ENCODE results near the gene LRRC37B.
"Not testable (repeated sequence)": the region's sequence is repeated elsewhere in the genome, so short reads cannot be mapped to it uniquely, and the experiment has no call there.

LRRC37B gene

DNA sequence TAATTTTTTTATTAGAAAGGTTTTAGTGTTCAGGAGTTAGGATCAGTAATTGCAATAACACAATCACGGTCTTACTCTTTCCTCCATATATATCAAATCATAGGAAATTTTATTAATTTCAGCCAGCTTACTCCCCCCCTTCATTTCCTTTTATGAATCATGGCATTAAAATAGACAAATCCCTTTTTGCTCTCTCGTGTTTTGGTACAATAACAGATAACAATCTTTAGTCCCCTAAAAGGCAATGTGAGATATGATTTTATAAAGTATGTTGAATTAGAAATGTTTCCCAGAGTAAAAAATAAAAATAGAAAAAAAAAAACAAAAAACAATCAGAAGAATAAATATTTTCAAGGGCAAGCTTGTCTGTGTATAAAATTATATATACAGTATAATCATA, 92.5 kb downstream of the LRRC37B start:
- no peak for DNase-seq

DNA sequence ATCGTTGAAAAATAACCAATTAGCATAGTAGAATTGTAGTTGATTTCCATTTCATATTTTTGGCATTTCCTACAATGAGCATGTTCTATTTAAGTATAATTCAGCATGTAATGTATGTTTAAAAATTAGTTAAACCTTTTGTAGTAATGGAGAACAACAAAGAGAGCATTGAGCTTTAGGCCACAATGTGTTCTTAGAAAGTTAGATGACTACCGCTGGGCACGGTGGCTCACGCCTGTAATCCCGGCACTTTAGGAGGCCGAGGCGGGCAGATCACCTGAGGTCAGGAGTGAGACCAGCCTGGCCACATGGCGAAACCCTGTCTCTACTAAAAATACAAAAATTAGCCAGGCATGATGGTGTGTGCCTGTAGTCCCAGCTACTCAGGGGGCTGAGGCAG, 93.1 kb downstream of the LRRC37B start:
- DNase-seq = not testable (repeated sequence)

DNA sequence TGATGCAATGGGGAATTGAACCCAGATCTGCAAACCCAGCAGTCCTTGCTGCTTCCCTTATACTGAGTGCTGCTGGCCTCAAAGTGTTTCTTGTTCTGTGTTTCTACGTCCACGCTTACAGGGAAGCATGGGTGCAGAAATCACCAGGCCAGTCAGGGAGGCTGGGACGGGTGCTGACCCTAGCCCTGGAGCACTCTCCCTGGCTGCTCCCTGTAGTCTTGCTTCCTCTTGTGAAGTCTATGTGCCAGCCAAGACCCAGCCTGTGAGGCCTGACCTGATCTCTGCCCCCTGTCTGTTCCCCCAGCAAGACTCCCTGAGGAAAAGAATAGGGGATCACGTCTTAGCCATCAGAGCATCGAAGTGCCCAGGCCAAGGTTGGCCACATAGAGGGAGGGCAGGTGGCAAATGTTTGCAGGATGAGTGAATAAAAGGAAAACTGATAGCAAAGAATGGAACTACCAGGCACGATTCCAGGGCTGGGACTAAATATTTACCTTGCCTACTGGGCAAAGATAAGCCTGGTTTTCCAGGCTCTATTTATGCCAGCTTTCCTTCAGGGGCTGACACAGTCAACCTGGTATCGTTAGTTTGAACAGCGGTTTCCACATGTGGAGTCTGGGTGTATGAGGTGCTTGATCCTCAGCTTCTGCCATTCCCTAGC, 93.9 kb downstream of the LRRC37B start:
- DNase-seq = no peak

DNA sequence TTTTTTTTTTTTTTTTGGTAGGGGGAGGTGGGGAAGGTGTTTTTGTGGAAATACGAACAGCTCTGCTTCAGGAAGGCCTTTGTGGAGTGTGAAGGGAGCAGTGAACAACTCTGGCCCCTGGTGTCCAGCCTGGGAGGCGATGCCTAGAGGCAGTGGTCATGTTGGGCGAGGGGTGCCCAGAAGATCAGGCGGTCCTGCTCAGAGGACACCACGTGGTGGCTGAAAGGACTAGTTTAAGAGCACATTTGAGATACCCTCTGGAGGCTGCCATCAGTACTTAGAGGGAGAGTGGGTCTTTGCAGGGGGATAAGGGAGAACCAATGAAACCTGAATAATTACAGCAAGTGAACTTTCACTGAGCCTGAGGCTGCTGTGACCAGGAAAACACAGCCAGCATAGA, 95.0 kb downstream of the LRRC37B start:
- DNase-seq = no peak

DNA sequence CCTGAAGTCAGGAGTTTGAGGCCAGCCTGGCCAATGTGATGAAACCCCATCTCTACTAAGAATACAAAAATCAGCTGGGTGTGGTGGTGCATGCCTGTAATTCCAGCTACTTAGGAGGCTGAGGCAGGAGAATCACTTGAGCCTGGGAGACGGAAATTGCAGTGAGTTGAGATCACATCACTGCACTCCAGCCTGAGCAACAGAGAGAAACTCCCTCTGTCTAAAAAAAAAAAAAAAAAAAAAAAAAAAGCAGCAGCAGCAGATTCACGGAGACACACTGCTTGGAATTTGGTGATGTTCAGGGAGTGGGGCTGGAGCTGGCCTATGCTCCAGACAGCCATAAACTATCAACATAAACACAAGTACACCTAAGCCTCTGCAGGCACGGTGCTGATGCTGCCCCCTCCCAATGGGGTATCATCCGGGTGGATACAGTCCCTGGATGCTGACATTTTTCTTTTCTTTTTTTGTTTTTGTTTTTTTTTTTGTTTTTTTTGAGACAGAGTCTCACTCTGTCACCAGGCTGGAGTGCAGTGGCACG, 95.5 kb downstream of the LRRC37B start:
- DNase-seq = no peak
